ENCODE results near the gene GTPBP6.

- no peak for TF ChIP-seq CTCF (IDR thresholded peaks at IDR 0.05; ENCODE audit: low read depth, low read length)
- no peak for TF ChIP-seq POLR2A (IDR thresholded peaks at IDR 0.05; ENCODE audit: extremely low read depth, insufficient read length)
- TF ChIP-seq MAX (IDR thresholded peaks at IDR 0.05; ENCODE audit: low read depth, low read length) = no peak
Measured at GRCh38 chrX:338281-338835, 19.8 kb upstream of the GTPBP6 start.

Measured in NB4 (cell line).